ENCODE data around the gene NRCAM.
"Not testable (repeated sequence)": the region's sequence is repeated elsewhere in the genome, so short reads cannot be mapped to it uniquely, and the experiment has no call there.

GRCh38 chr7:108387686-108388085 is 68.5 kb downstream of the NRCAM start:
- TF ChIP-seq RAD21 (IDR thresholded peaks at IDR 0.05); CTCF (IDR thresholded peaks at IDR 0.05; ENCODE audit: low read depth, low read length, missing input control); MAX (IDR thresholded peaks at IDR 0.05); ATF3 (IDR thresholded peaks at IDR 0.05); RXRA (IDR thresholded peaks at IDR 0.05); GABPA (IDR thresholded peaks at IDR 0.05 in 1 of 2, conservative IDR thresholded peaks at IDR 0.05 in 1 of 2); JUND (IDR thresholded peaks at IDR 0.05); YY1 (IDR thresholded peaks at IDR 0.05); REST (IDR thresholded peaks at IDR 0.05): not testable (repeated sequence)

Data from liver (tissue), 3 donors.